Progenitor cell of endocrine pancreas (in vitro differentiated cells): ENCODE data around the gene GJA3. TPM values are rescaled to one million over a fixed set of nuclear protein-coding genes. Genes with fewer than 3 reads are reported as not detected.
A peak's percentile ranks its signal among the peaks of the same experiment; 100 is the strongest.

Experiments used
- DNase-seq: peaks from one replicate; pipeline ENCODE4 v3.0.0; 2021; ENCODE audit warnings: low spot score; ENCODE audit not compliant: unreplicated experiment
- H3K27ac Mint-ChIP-seq: 2 replicates; pipeline ENCODE4 v1.8.0; 2021; ENCODE audit warnings: mild to moderate bottlenecking, moderate library complexity, mixed read lengths
- H3K27me3 Mint-ChIP-seq: 2 replicates; pipeline ENCODE4 v1.8.0; 2021; ENCODE audit warnings: mixed read lengths
- H3K36me3 Mint-ChIP-seq: 2 replicates; pipeline ENCODE4 v1.8.0; 2022; ENCODE audit warnings: mixed read lengths; ENCODE audit not compliant: insufficient read depth
- H3K4me1 Mint-ChIP-seq: 2 replicates; pipeline ENCODE4 v1.8.0; 2021; ENCODE audit warnings: low read depth, mixed read lengths
- H3K4me3 Mint-ChIP-seq: 2 replicates; pipeline ENCODE4 v1.8.0; 2021; ENCODE audit warnings: low read depth, mild to moderate bottlenecking, moderate library complexity, mixed read lengths
- H3K9me3 Mint-ChIP-seq: 2 replicates; pipeline ENCODE4 v1.8.0; 2021; ENCODE audit warnings: low read depth, mixed read lengths
- CTCF ChIP-seq: fragments of 200-600 bp; sonication (generic); IDR thresholded peaks from one replicate; pipeline ENCODE4 v1.5.0; 2021; ENCODE audit warnings: antibody characterized with exemption, mild to moderate bottlenecking; ENCODE audit not compliant: unreplicated experiment
- total RNA-seq: library from RNA; stranded (reverse); gene quantifications from 2 replicates; pipeline ENCODE4 v1.2.1, GENCODE V29; 2021

Gene GJA3
- total RNA-seq, 1 donor from 2014 or later = 0.12 TPM

- Mint-ChIP-seq H3K9me3 (peaks cover 9% of the 10 kb centered on the region), H3K27ac (no peak overlapping the region), H3K4me3 (no peak overlapping the region), H3K4me1 (peaks cover 12% of the 10 kb centered on the region), H3K36me3 (no peaks in the 10 kb centered on the region), H3K27me3 (peaks cover 41% of the 10 kb centered on the region)
- no peak for DNase-seq
- peak; percentile 66 for TF ChIP-seq CTCF
These were observed 36.5 kb upstream of the GJA3 start for GRCh38 chr13:20197361-20197834.

- H3K36me3 Mint-ChIP-seq = no peaks in the 10 kb centered on the region
- no peak overlapping the region for H3K4me3 Mint-ChIP-seq
- DNase-seq = no peak
- peaks cover 4% of the 10 kb centered on the region for H3K9me3 Mint-ChIP-seq
- H3K27me3 Mint-ChIP-seq = peaks cover 56% of the 10 kb centered on the region
- peaks cover 14% of the 10 kb centered on the region for H3K4me1 Mint-ChIP-seq
- no peak for TF ChIP-seq CTCF
- no peak overlapping the region for H3K27ac Mint-ChIP-seq
These were observed 34.9 kb upstream of the GJA3 start for GRCh38 chr13:20195801-20196200.

- DNase-seq = no peak
These were observed 33.2 kb upstream of the GJA3 start for GRCh38 chr13:20193907-20194631.

GRCh38 chr13:20193162-20193906 lies 32.5 kb upstream of the GJA3 start:
- Mint-ChIP-seq H3K36me3 (no peaks in the 10 kb centered on the region), H3K4me1 (peaks cover 13% of the 10 kb centered on the region), H3K4me3 (peak overlapping the region; percentile 64), H3K9me3 (no peaks in the 10 kb centered on the region), H3K27me3 (peaks cover 78% of the 10 kb centered on the region), H3K27ac (no peak overlapping the region)
- no peak for DNase-seq
- TF ChIP-seq CTCF = no peak

More at GRCh38 chr13:20193907-20194631, 33.2 kb upstream of the GJA3 start:
- TF ChIP-seq CTCF = peak; percentile 2
- H3K4me1 Mint-ChIP-seq = peaks cover 15% of the 10 kb centered on the region
- H3K27me3 Mint-ChIP-seq = peaks cover 73% of the 10 kb centered on the region
- H3K4me3 Mint-ChIP-seq = peak overlapping the region; percentile 64
- no peaks in the 10 kb centered on the region for H3K36me3 Mint-ChIP-seq
- no peaks in the 10 kb centered on the region for H3K9me3 Mint-ChIP-seq
- H3K27ac Mint-ChIP-seq = no peak overlapping the region

GRCh38 chr13:20192836-20193161 lies 31.9 kb upstream of the GJA3 start, which contains the start of gene GJB2:
Gene GJB2, minus strand, starts transcription at chr13:20192938. Its CDS starts 3,357 bp downstream, at chr13:20189581.
- Mint-ChIP-seq H3K9me3 (no peaks in the 10 kb centered on the region), H3K4me1 (peaks cover 13% of the 10 kb centered on the region), H3K27ac (no peak within 1 kb of the TSS), H3K4me3 (peak within 1 kb of the TSS; percentile 70), H3K27me3 (peaks cover 82% of the 10 kb centered on the region), H3K36me3 (no peaks in the 10 kb centered on the region)
- no peak for TF ChIP-seq CTCF
- no peak for DNase-seq
